Right forelimb (tissue), 1 donor: ENCODE data around the gene MFGE8.

Source experiments
- DNase-seq: peaks from one replicate; pipeline ENCODE4 v3.0.0-alpha.2; 2018

The MFGE8 gene

GRCh38 chr15:88871313-88871712 lies 41.9 kb downstream of the MFGE8 start:
- DNase-seq: no peak

- no peak for DNase-seq
Observed at GRCh38 chr15:88866295-88866881, 46.8 kb downstream of the MFGE8 start.

- DNase-seq: no peak
Observed at GRCh38 chr15:88865498-88866099, 47.6 kb downstream of the MFGE8 start.

GRCh38 chr15:88864861-88865497 lies 48.2 kb downstream of the MFGE8 start:
- no peak for DNase-seq

- no peak for DNase-seq
Observed at GRCh38 chr15:88863412-88863811, 49.8 kb downstream of the MFGE8 start.

GRCh38 chr15:88860212-88860611 lies 53.0 kb downstream of the MFGE8 start:
- DNase-seq: no peak

- DNase-seq: no peak
Observed at GRCh38 chr15:88859550-88859949, 53.6 kb downstream of the MFGE8 start.

- no peak for DNase-seq
Observed at GRCh38 chr15:88858934-88859333, 54.2 kb downstream of the MFGE8 start.

GRCh38 chr15:88852476-88852875 lies 60.7 kb downstream of the MFGE8 start:
- DNase-seq: no peak

- no peak for DNase-seq
Observed at GRCh38 chr15:88849376-88850072, 63.7 kb downstream of the MFGE8 start.
